Lung (tissue), 12 donors: ENCODE results near the gene LTBP2. TPM values are rescaled to one million over a fixed set of nuclear protein-coding genes. Genes with fewer than 3 reads are reported as not detected.
A peak's percentile ranks its signal among the peaks of the same experiment; 100 is the strongest.

Source experiments
- ATAC-seq: fragments of 200-7000 bp; cut with Tn5 transposase; one replicate; pipeline ENCODE4 v1.9.1; 2020; ENCODE audit warnings: moderate number of reproducible peaks; ENCODE audit not compliant: insufficient read depth, low FRiP score
- DNase-seq, 3 donors: peaks; one replicate each; pipeline ENCODE4 v3.0.0-alpha.2; 2013 to 2017
- H3K27ac ChIP-seq, 2 donors: one replicate each; pipeline ENCODE4 v1.5.1; 2013; ENCODE audit warnings: mild to moderate bottlenecking in 2 of 2, moderate library complexity in 2 of 2, control low read depth in 1 of 2, inconsistent platforms in 1 of 2, low read depth in 1 of 2, low read length in 1 of 2
- H3K27me3 ChIP-seq, 3 donors: one replicate each; pipeline ENCODE4 v1.5.1; 2013; ENCODE audit warnings: low read length in 2 of 3; ENCODE audit not compliant: control insufficient read depth in 3 of 3, insufficient read depth in 3 of 3
- H3K36me3 ChIP-seq, 4 donors: one replicate each; pipeline ENCODE4 v1.5.1; 2013; ENCODE audit warnings: low read length in 4 of 4, mild to moderate bottlenecking in 1 of 4, moderate library complexity in 1 of 4; ENCODE audit not compliant: control insufficient read depth in 4 of 4, insufficient read depth in 4 of 4
- H3K4me1 ChIP-seq, 5 donors: one replicate each; pipeline ENCODE4 v1.5.1; 2013; ENCODE audit warnings: low read length in 5 of 5, mild to moderate bottlenecking in 2 of 5, moderate library complexity in 1 of 5; ENCODE audit not compliant: control insufficient read depth in 5 of 5, insufficient read depth in 5 of 5
- H3K4me3 ChIP-seq: one replicate; pipeline ENCODE4 v1.5.1; 2013; ENCODE audit warnings: mild to moderate bottlenecking, control low read depth, moderate library complexity
- H3K9ac ChIP-seq, 2 donors: one replicate each; pipeline ENCODE4 v1.5.1; 2013; ENCODE audit warnings: low read length in 2 of 2, control low read depth in 1 of 2; ENCODE audit not compliant: insufficient read depth in 1 of 2
- H3K9me3 ChIP-seq, 4 donors: one replicate each; pipeline ENCODE4 v1.5.1; 2013; ENCODE audit warnings: low read length in 3 of 4, mild to moderate bottlenecking in 1 of 4, moderate library complexity in 1 of 4; ENCODE audit not compliant: control insufficient read depth in 4 of 4, insufficient read depth in 3 of 4
- WGBS, 2 donors: extraction: QIAGEN DNeasy Blood & Tissue Kit; methylation state at CpG; one replicate each; pipeline ENCODE4 v1.1.7; 2013; 5-methylcytosine and 5-hydroxymethylcytosine counted together
- polyA plus RNA-seq, 2 donors: library from polyadenylated mRNA; stranded (reverse); fragments of 200-250 nt; gene quantifications; one replicate each; pipeline ENCODE4 v1.2.1, GENCODE V29; 2013
- total RNA-seq, 2 donors: library from RNA; depleted of rRNA in 1 of 2; stranded (reverse); fragments of >200 nt in 1 of 2; gene quantifications; one replicate each; pipeline ENCODE4 v1.2.1, GENCODE V29; 2014 to 2021
- TF ChIP-seq, protein P1 (sequence below): IDR thresholded peaks from 2 replicates; pipeline ENCODE4 v1.5.1; 2012; ENCODE audit warnings: mild to moderate bottlenecking; ENCODE audit errors: control extremely low read depth, extremely low read depth
- donor health status: control.
- donor health status: control.
- donor health status: Bipolar disorder and iron deficiency.
- donor health status: healthy.
- donor health status: DM: yes; HTN: yes; CAD: no.

Gene LTBP2
- total and polyA plus RNA-seq, 4 donors, result 13.2 to 78.4 (median 25.8) TPM

DNA sequence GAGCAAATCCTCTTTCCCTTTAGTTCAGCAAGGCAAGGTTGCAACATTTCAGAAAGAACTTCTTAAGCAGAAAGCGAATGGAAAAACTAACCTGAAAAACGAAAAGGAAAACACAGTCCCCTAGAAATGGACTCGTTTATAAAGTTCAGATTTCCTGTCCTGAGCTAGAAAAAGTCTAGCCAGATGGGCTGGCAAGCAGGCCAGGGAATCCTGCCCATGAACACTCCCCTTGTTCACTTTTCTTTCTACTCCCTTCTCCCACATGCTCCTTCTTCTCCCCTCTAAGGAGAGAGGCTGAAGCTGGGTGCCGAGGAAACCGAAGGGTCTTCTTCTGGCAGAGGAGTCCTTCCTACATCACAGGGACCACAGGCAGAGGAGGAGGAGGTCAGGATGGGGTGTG, 27.1 kb downstream of the LTBP2 start:
- whole genome bisulfite sequencing, 2 donors, result 77 to 87% methylated on average over 5 of the region's 5 CpGs
- no peak for ATAC-seq

DNA sequence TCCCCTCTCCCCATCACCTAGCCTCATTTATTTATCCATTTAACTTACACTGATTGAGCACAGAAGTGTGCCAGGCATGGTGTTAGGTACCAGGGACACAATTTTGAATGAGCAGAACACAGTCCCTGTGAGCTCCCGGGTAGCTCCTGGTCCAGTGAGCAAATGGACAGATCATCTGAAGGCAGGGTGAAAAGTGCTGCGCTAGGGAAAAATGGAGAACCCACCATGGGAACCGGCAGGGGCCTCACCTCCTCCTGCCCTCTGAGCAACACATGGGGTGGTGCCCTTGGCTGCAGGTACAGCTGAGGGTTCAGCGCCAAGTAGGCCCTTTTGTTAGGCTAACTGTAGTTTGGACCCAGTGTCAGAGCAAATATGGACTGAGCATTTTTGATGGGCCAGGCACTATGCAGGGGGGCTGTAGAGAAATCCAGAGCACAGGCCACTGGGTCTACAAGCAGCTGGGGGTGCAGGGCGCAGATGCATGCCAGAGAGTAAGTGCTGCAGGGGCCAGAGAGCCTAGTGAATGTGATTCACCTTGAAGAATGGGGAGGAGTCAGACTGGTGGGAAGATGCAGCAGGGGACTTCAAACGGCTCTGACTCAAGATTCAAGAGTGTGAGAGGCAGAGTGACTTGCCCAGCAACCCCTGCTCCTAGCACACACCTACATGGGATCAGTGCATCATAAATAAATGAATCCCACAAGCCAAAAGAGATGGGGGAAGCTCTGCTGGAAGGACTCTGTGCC, 28.2 kb downstream of the LTBP2 start:
- DNase-seq (no peak), ATAC-seq (no peak)
- no peaks in the 10 kb centered on the region for H3K9me3 ChIP-seq
- no peak overlapping the region for H3K4me3 ChIP-seq
- no peak overlapping the region for H3K27ac ChIP-seq
- H3K27me3 ChIP-seq, result no peaks in the 10 kb centered on the region
- 86 to 87% methylated on average over 6 of the region's 6 CpGs for WGBS, 2 donors
- TF ChIP-seq, protein P1, sequence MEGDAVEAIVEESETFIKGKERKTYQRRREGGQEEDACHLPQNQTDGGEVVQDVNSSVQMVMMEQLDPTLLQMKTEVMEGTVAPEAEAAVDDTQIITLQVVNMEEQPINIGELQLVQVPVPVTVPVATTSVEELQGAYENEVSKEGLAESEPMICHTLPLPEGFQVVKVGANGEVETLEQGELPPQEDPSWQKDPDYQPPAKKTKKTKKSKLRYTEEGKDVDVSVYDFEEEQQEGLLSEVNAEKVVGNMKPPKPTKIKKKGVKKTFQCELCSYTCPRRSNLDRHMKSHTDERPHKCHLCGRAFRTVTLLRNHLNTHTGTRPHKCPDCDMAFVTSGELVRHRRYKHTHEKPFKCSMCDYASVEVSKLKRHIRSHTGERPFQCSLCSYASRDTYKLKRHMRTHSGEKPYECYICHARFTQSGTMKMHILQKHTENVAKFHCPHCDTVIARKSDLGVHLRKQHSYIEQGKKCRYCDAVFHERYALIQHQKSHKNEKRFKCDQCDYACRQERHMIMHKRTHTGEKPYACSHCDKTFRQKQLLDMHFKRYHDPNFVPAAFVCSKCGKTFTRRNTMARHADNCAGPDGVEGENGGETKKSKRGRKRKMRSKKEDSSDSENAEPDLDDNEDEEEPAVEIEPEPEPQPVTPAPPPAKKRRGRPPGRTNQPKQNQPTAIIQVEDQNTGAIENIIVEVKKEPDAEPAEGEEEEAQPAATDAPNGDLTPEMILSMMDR, result no peak
- peaks cover 0 to 20% (median 17%) of the 10 kb centered on the region in 5 donors for H3K4me1 ChIP-seq
- H3K36me3 ChIP-seq, result no peaks in the 10 kb centered on the region
- H3K9ac ChIP-seq, result no peak overlapping the region

More for the DNA sequence above, 27.1 kb downstream of the LTBP2 start:
- Histone ChIP-seq H3K27me3 (no peaks in the 10 kb centered on the region), H3K36me3 (no peaks in the 10 kb centered on the region), H3K4me1 (peaks cover 0 to 20% (median 14%) of the 10 kb centered on the region in 5 donors), H3K27ac (no peak overlapping the region), H3K4me3 (no peak overlapping the region), H3K9ac (no peak overlapping the region), H3K9me3 (no peaks in the 10 kb centered on the region)
- no peak for DNase-seq
- TF ChIP-seq, protein P1, result no peak

DNA sequence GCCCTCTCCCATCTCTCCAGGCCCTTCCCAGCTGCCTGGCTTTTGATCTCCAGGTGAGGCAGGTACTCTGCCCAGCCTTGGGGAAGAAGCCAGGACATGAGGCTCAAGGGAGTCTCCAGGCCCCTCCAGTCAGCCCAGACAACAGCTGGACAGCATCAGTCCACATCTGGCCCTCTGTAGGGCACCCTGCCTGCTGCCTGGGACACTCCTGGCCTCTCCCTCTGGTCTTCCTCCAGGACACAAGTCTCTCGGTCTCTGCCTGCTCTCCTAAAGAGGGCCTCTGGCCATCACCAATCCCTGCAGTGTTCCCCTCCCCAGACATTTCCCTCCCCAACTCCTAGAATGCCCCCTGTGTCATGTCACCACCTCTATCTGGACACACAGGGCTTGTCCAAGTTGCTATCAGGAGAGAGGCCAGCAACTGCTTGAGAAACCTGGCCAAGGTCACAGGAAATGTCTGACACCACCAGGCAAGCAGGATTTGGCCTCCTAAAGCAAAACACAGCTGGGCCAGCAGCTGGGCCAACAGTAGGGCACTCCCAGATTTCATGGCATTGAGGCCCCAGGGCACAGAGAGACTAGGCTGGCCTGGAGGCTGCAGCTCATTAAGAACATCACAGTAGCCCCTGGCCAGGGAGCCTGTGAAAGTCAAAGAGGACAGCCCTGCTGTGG, 29.0 kb downstream of the LTBP2 start:
- Histone ChIP-seq H3K4me3 (no peak overlapping the region), H3K4me1 (peaks cover 0 to 20% (median 17%) of the 10 kb centered on the region in 5 donors), H3K9me3 (no peaks in the 10 kb centered on the region), H3K9ac (peak overlapping the region in 1 of 2 donors; percentile 1), H3K27ac (peak overlapping the region in 1 of 2 donors; percentile 12), H3K36me3 (no peaks in the 10 kb centered on the region), H3K27me3 (no peaks in the 10 kb centered on the region)
- DNase-seq (peak; percentile 73 to 85 (median 78)), ATAC-seq (no peak)
- TF ChIP-seq, protein P1, result no peak
- WGBS, 2 donors, result 50 to 72% methylated on average over 1 of the region's 1 CpG
